ENCODE results near the gene MTHFS.

MTHFS gene

DNA sequence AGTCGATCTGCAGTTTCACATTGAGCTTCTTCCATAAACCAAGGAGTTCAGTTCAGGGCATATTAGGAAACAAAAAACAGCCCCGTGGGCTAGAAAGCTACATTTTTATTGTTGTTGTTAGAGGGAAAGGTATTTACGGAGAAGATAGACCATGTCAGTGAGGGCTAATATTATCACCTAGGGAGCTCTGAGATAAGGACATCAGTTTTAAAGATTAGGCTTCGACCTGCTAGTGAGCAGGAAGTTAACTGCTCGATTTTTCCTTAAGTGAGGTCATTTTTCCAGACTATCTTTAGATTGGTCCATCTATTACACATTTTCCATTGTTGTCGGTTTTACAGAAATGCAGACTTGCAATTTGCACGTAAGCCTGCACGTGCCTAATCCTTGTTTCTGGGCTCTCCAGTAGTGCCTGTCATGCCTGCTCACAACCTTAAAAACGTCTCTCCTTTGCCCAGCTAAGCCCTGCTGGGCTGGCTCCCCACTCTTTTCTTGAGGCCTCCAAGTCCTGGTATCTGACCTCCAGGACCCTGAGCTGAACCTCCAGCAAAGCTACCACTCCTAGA, 72.6 kb downstream of the MTHFS start:
- H3K79me2 ChIP-seq (ENCODE audit: control insufficient read depth, low read length), result no peaks in the 10 kb centered on the region
- no peak overlapping the region for H3K4me3 ChIP-seq (ENCODE audit: low read length)
- H4K20me1 ChIP-seq (ENCODE audit: control insufficient read depth, insufficient read depth, low read depth, low read length), result no peaks in the 10 kb centered on the region
- H3K4me2 ChIP-seq (ENCODE audit: low read length), result no peak overlapping the region
- no peaks in the 10 kb centered on the region for H3K4me1 ChIP-seq (ENCODE audit: control insufficient read depth, low read length)
- H3K27me3 ChIP-seq (ENCODE audit: control insufficient read depth, low read length), result no peaks in the 10 kb centered on the region
- no peaks in the 10 kb centered on the region for H3K9me3 ChIP-seq (ENCODE audit: control insufficient read depth, insufficient read depth, low read length)
- no peaks in the 10 kb centered on the region for H3K9me2 ChIP-seq (replicated peaks; ENCODE audit: control insufficient read depth, low read length)
- no peaks in the 10 kb centered on the region for H3K36me3 ChIP-seq (ENCODE audit: control insufficient read depth, low read length)
- H3F3A ChIP-seq (ENCODE audit: control insufficient read depth, insufficient read depth), result no peaks in the 10 kb centered on the region
- no peak for TF ChIP-seq EZH2phosphoT487 (IDR thresholded peaks at IDR 0.05; ENCODE audit: borderline replicate concordance, low read length)
- TF ChIP-seq, protein P1, sequence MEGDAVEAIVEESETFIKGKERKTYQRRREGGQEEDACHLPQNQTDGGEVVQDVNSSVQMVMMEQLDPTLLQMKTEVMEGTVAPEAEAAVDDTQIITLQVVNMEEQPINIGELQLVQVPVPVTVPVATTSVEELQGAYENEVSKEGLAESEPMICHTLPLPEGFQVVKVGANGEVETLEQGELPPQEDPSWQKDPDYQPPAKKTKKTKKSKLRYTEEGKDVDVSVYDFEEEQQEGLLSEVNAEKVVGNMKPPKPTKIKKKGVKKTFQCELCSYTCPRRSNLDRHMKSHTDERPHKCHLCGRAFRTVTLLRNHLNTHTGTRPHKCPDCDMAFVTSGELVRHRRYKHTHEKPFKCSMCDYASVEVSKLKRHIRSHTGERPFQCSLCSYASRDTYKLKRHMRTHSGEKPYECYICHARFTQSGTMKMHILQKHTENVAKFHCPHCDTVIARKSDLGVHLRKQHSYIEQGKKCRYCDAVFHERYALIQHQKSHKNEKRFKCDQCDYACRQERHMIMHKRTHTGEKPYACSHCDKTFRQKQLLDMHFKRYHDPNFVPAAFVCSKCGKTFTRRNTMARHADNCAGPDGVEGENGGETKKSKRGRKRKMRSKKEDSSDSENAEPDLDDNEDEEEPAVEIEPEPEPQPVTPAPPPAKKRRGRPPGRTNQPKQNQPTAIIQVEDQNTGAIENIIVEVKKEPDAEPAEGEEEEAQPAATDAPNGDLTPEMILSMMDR (IDR thresholded peaks at IDR 0.05; ENCODE audit: low read depth, low read length, poor library complexity, severe bottlenecking), result no peak
- H3K27ac ChIP-seq (ENCODE audit: low read depth, low read length), result no peak overlapping the region

DNA sequence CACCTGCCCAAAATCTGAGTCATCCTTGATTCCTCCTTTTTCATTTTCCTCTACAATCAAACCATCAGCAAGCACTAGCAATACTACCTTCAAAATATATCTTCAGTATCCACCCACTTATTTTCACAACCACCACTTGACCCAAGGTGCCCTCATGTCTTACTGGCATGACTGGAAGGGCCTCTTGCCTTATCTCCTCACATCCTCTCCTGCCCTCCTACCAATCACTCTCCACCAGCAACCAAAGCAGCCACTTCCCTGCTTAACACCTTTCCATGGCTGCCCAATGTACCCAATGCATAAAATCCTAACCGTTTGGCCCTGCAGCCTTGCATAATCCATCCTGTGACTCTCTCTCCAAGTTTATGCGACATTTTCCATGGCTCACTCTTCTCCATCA, 76.0 kb downstream of the MTHFS start:
- Histone ChIP-seq H3K4me1 (ENCODE audit: control insufficient read depth, low read length) (no peaks in the 10 kb centered on the region), H3K4me3 (ENCODE audit: low read length) (no peak overlapping the region), H3K79me2 (ENCODE audit: control insufficient read depth, low read length) (no peaks in the 10 kb centered on the region), H3K27ac (ENCODE audit: low read depth, low read length) (no peak overlapping the region), H3F3A (ENCODE audit: control insufficient read depth, insufficient read depth) (no peaks in the 10 kb centered on the region), H4K20me1 (ENCODE audit: control insufficient read depth, insufficient read depth, low read depth, low read length) (no peaks in the 10 kb centered on the region), H3K9me3 (ENCODE audit: control insufficient read depth, insufficient read depth, low read length) (no peaks in the 10 kb centered on the region), H3K36me3 (ENCODE audit: control insufficient read depth, low read length) (no peaks in the 10 kb centered on the region), H3K9me2 (replicated peaks; ENCODE audit: control insufficient read depth, low read length) (no peaks in the 10 kb centered on the region), H3K4me2 (ENCODE audit: low read length) (no peak overlapping the region), H3K27me3 (ENCODE audit: control insufficient read depth, low read length) (no peaks in the 10 kb centered on the region)
- TF ChIP-seq, protein P1 (IDR thresholded peaks at IDR 0.05; ENCODE audit: low read depth, low read length, poor library complexity, severe bottlenecking), result no peak

DNA sequence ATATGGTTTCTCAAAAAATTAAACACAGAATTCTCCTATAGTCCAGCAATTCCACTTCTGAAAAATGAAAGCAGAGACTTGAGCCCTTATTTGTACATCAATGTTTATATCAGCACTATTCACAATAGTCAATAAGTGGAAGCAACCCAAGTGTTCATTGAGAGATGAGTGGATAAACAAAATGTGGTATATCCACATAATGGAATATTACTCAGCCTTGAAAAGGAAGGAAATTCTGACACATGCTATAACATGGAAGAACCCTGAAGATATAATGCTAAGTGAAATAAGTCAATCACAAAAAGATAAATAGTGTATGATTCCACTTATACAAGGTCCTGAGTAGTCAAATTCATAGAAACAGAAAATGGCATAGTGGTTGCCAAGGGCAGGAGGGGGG, 76.6 kb downstream of the MTHFS start:
- no peak for TF ChIP-seq EZH2phosphoT487 (IDR thresholded peaks at IDR 0.05; ENCODE audit: borderline replicate concordance, low read length)
- TF ChIP-seq, protein P1 (IDR thresholded peaks at IDR 0.05; ENCODE audit: low read depth, low read length, poor library complexity, severe bottlenecking), result no peak
- no peaks in the 10 kb centered on the region for H4K20me1 ChIP-seq (ENCODE audit: control insufficient read depth, insufficient read depth, low read depth, low read length)
- no peaks in the 10 kb centered on the region for H3K9me3 ChIP-seq (ENCODE audit: control insufficient read depth, insufficient read depth, low read length)
- no peaks in the 10 kb centered on the region for H3K27me3 ChIP-seq (ENCODE audit: control insufficient read depth, low read length)
- no peaks in the 10 kb centered on the region for H3K4me1 ChIP-seq (ENCODE audit: control insufficient read depth, low read length)
- no peak overlapping the region for H3K4me2 ChIP-seq (ENCODE audit: low read length)
- H3K27ac ChIP-seq (ENCODE audit: low read depth, low read length), result no peak overlapping the region
- no peaks in the 10 kb centered on the region for H3F3A ChIP-seq (ENCODE audit: control insufficient read depth, insufficient read depth)
- H3K36me3 ChIP-seq (ENCODE audit: control insufficient read depth, low read length), result no peaks in the 10 kb centered on the region
- H3K9me2 ChIP-seq (replicated peaks; ENCODE audit: control insufficient read depth, low read length), result no peaks in the 10 kb centered on the region
- no peaks in the 10 kb centered on the region for H3K79me2 ChIP-seq (ENCODE audit: control insufficient read depth, low read length)
- H3K4me3 ChIP-seq (ENCODE audit: low read length), result no peak overlapping the region

Data from DOHH2 (cell line).